GM18511 (cell line): ENCODE results near the gene LUM.

Experiments used
- ATAC-seq: cut with Tn5 transposase; IDR thresholded peaks from one replicate; pipeline ENCODE4 v1.9.1; 2021; ENCODE audit warnings: mild to moderate bottlenecking, moderate library complexity; ENCODE audit not compliant: unreplicated experiment

LUM gene

GRCh38 chr12:91077228-91077954 is 33.9 kb downstream of the LUM start:
- no peak for ATAC-seq

GRCh38 chr12:91074851-91075250 is 36.4 kb downstream of the LUM start:
- no peak for ATAC-seq

- ATAC-seq: no peak
Observed at GRCh38 chr12:91074154-91074709, 37.1 kb downstream of the LUM start.

- no peak for ATAC-seq
Observed at GRCh38 chr12:91073426-91073825, 37.9 kb downstream of the LUM start.

GRCh38 chr12:91072931-91073330 is 38.4 kb downstream of the LUM start:
- ATAC-seq: no peak

- no peak for ATAC-seq
Observed at GRCh38 chr12:91070936-91071335, 40.4 kb downstream of the LUM start.

GRCh38 chr12:91065396-91065795 is 45.9 kb downstream of the LUM start:
- no peak for ATAC-seq

GRCh38 chr12:91064640-91065039 is 46.7 kb downstream of the LUM start:
- ATAC-seq: no peak

GRCh38 chr12:91061091-91061490 is 50.2 kb downstream of the LUM start:
- ATAC-seq: no peak

GRCh38 chr12:91059211-91059610 is 52.1 kb downstream of the LUM start:
- no peak for ATAC-seq

GRCh38 chr12:91058786-91059185 is 52.5 kb downstream of the LUM start:
- ATAC-seq: no peak

- no peak for ATAC-seq
Observed at GRCh38 chr12:91057368-91058165, 53.7 kb downstream of the LUM start, which contains the start of gene KERA. Gene KERA (minus strand): TSS chr12:91058024. CDS start chr12:91056281, 1,743 bp downstream.

- no peak for ATAC-seq
Observed at GRCh38 chr12:91056488-91056887, 54.8 kb downstream of the LUM start.

- no peak for ATAC-seq
Observed at GRCh38 chr12:91055976-91056375, 55.3 kb downstream of the LUM start.

- no peak for ATAC-seq
Observed at GRCh38 chr12:91053951-91054715, 57.2 kb downstream of the LUM start.
